Lung (tissue), 12 donors: Measurements from ENCODE around the gene PFKFB1. TPM values are rescaled to one million over a fixed set of nuclear protein-coding genes. Genes with fewer than 3 reads are reported as not detected.
"Not testable (repeated sequence)": the region's sequence is repeated elsewhere in the genome, so short reads cannot be mapped to it uniquely, and the experiment has no call there.

Experiments used
- ATAC-seq: fragments of 200-7000 bp; cut with Tn5 transposase; one replicate; pipeline ENCODE4 v1.9.1; 2020; ENCODE audit warnings: moderate number of reproducible peaks; ENCODE audit not compliant: insufficient read depth, low FRiP score
- DNase-seq, 3 donors: peaks; one replicate each; pipeline ENCODE4 v3.0.0-alpha.2; 2013 to 2017
- H3K27ac ChIP-seq, 2 donors: one replicate each; pipeline ENCODE4 v1.5.1; 2013; ENCODE audit warnings: mild to moderate bottlenecking in 2 of 2, moderate library complexity in 2 of 2, control low read depth in 1 of 2, inconsistent platforms in 1 of 2, low read depth in 1 of 2, low read length in 1 of 2
- H3K27me3 ChIP-seq, 3 donors: one replicate each; pipeline ENCODE4 v1.5.1; 2013; ENCODE audit warnings: low read length in 2 of 3; ENCODE audit not compliant: control insufficient read depth in 3 of 3, insufficient read depth in 3 of 3
- H3K36me3 ChIP-seq, 4 donors: one replicate each; pipeline ENCODE4 v1.5.1; 2013; ENCODE audit warnings: low read length in 4 of 4, mild to moderate bottlenecking in 1 of 4, moderate library complexity in 1 of 4; ENCODE audit not compliant: control insufficient read depth in 4 of 4, insufficient read depth in 4 of 4
- H3K4me1 ChIP-seq, 5 donors: one replicate each; pipeline ENCODE4 v1.5.1; 2013; ENCODE audit warnings: low read length in 5 of 5, mild to moderate bottlenecking in 2 of 5, moderate library complexity in 1 of 5; ENCODE audit not compliant: control insufficient read depth in 5 of 5, insufficient read depth in 5 of 5
- H3K4me3 ChIP-seq: one replicate; pipeline ENCODE4 v1.5.1; 2013; ENCODE audit warnings: mild to moderate bottlenecking, control low read depth, moderate library complexity
- H3K9ac ChIP-seq, 2 donors: one replicate each; pipeline ENCODE4 v1.5.1; 2013; ENCODE audit warnings: low read length in 2 of 2, control low read depth in 1 of 2; ENCODE audit not compliant: insufficient read depth in 1 of 2
- H3K9me3 ChIP-seq, 4 donors: one replicate each; pipeline ENCODE4 v1.5.1; 2013; ENCODE audit warnings: low read length in 3 of 4, mild to moderate bottlenecking in 1 of 4, moderate library complexity in 1 of 4; ENCODE audit not compliant: control insufficient read depth in 4 of 4, insufficient read depth in 3 of 4
- WGBS, 2 donors: extraction: QIAGEN DNeasy Blood & Tissue Kit; methylation state at CpG; one replicate each; pipeline ENCODE4 v1.1.7; 2013; 5-methylcytosine and 5-hydroxymethylcytosine counted together
- polyA plus RNA-seq, 2 donors: library from polyadenylated mRNA; stranded (reverse); fragments of 200-250 nt; gene quantifications; one replicate each; pipeline ENCODE4 v1.2.1, GENCODE V29; 2013
- total RNA-seq, 2 donors: library from RNA; depleted of rRNA in 1 of 2; stranded (reverse); fragments of >200 nt in 1 of 2; gene quantifications; one replicate each; pipeline ENCODE4 v1.2.1, GENCODE V29; 2014 to 2021
- TF ChIP-seq, protein P1 (sequence below): IDR thresholded peaks from 2 replicates; pipeline ENCODE4 v1.5.1; 2012; ENCODE audit warnings: mild to moderate bottlenecking; ENCODE audit errors: control extremely low read depth, extremely low read depth
- donor health status: control.
- donor health status: control.
- donor health status: Bipolar disorder and iron deficiency.
- donor health status: healthy.
- donor health status: DM: yes; HTN: yes; CAD: no.

The PFKFB1 gene
- total and polyA plus RNA-seq, 4 donors, result 0.06 to 0.34 (median 0.15) TPM

DNA sequence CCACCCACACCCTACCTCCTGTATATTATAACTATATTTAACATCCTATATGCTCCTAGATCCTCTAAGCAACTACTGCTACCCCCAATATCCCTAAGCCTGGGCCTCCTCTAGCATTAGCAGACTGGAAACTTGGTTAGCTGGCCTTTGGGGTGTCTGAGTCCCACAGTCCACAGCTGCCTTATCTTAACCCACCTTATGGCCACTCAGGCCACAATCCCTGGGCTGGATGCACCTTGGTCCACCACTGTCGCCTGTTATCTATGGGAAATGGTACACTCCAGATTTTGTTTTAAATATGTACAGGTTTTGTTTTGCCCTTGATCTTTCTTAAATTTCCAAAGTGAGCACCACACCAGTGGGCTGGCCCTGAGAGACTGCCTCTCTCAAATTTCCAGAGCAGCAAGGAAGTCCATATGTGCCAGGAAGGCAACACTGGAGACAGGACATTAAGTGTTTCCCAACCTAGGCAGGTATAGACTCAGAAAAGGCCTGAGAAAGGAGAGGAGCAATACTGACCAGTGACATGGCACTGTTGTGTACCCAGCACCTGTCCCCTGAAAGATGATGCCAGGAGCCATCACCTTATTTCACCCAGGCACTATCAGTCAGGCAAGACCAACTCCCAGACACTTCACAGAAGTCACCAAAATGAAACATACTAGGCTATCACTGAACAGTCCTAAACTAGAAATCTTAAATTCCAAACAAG lies 921 bp downstream of the PFKFB1 start:
- Histone ChIP-seq H3K36me3 (no peaks in the 10 kb centered on the region), H3K9me3 (peaks cover 0 to 3% (median 0%) of the 10 kb centered on the region in 4 donors), H3K27ac (no peak overlapping the region), H3K9ac (no peak overlapping the region), H3K27me3 (peaks cover 2 to 10% (median 3%) of the 10 kb centered on the region in 3 donors), H3K4me3 (no peak overlapping the region), H3K4me1 (no peaks in the 10 kb centered on the region)
- TF ChIP-seq, protein P1, sequence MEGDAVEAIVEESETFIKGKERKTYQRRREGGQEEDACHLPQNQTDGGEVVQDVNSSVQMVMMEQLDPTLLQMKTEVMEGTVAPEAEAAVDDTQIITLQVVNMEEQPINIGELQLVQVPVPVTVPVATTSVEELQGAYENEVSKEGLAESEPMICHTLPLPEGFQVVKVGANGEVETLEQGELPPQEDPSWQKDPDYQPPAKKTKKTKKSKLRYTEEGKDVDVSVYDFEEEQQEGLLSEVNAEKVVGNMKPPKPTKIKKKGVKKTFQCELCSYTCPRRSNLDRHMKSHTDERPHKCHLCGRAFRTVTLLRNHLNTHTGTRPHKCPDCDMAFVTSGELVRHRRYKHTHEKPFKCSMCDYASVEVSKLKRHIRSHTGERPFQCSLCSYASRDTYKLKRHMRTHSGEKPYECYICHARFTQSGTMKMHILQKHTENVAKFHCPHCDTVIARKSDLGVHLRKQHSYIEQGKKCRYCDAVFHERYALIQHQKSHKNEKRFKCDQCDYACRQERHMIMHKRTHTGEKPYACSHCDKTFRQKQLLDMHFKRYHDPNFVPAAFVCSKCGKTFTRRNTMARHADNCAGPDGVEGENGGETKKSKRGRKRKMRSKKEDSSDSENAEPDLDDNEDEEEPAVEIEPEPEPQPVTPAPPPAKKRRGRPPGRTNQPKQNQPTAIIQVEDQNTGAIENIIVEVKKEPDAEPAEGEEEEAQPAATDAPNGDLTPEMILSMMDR, result no peak
- no peak for DNase-seq
- ATAC-seq, result no peak
- 88 to 100% methylated on average over 1 of the region's 1 CpG for WGBS, 2 donors

DNA sequence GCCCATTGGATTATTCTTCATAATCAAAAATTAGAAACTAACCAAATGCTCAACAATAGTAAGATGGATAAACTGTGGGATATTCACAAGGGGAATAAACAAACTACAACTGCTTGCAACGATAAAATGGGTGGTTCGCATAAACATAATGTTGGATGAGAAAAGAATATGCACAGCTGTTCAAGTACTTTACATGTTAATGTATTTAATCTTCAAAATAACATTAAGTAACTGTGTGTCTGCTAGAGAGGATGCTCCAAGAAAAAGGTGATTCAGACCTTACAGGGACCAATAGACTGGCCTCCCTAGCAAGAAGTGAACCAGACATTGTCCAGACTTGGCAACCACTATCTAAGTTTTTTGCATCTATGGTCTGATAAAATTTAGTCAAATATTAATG lies 2.3 kb downstream of the PFKFB1 start:
- Histone ChIP-seq H3K9ac (no peak overlapping the region), H3K9me3 (peaks cover 0 to 3% (median 0%) of the 10 kb centered on the region in 4 donors), H3K36me3 (no peaks in the 10 kb centered on the region), H3K4me1 (no peaks in the 10 kb centered on the region), H3K27ac (no peak overlapping the region), H3K4me3 (no peak overlapping the region), H3K27me3 (peaks cover 2 to 10% (median 3%) of the 10 kb centered on the region in 3 donors)
- 80 to 86% methylated on average over 2 of the region's 2 CpGs for WGBS, 2 donors
- DNase-seq (peak in 2 of 3 donors; percentile 9 to 24), ATAC-seq (no peak)
- TF ChIP-seq, protein P1, result no peak

DNA sequence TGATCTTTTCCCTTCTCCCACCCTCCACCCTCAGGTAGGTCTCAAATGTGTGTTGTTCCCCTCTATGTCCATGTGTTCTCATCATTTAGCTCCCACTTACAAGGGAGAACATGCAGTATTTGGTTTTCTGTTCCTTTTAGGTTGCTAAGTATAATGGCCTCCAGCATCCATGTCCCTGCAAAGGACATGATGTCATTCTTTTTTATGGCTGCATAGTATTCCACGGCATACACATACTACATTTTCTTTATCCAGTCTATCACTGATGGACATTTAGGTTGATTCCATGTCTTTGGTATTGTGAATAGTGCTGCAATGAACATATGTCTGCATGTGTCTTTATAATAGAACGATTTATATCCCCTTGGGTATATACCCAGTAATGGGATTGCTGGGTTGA lies 10.7 kb downstream of the PFKFB1 start:
- ATAC-seq, H3K4me1 ChIP-seq, DNase-seq, H3K9ac ChIP-seq, H3K27ac ChIP-seq, H3K9me3 ChIP-seq, H3K4me3 ChIP-seq, H3K27me3 ChIP-seq, H3K36me3 ChIP-seq: not testable (repeated sequence)
- 91 to 100% methylated on average over 2 of the region's 2 CpGs for WGBS, 2 donors

DNA sequence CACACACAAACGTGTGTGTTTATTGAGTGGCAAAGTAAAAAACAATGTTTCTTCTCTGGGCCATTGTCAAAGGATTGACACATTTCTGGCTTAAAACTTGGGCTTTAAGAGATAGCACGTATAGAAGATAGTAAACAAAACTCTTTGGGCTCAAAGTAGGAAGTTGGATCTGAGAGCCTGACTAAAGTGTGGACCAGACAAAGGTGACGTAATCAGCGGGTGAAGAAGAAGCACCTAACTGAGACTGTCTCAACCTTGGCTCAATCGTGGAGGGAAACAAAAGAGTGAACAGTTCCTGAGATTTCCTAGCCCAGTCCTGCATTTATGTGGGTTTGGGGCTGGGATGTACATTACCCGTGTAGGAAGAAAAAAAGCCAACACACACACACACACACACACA lies 13.7 kb downstream of the PFKFB1 start:
- ATAC-seq, result no peak
- H3K4me3 ChIP-seq, result no peak overlapping the region
- 64 to 79% methylated on average over 6 of the region's 6 CpGs for WGBS, 2 donors

More for the DNA sequence above, 13.7 kb downstream of the PFKFB1 start:
- Histone ChIP-seq H3K4me1 (no peaks in the 10 kb centered on the region), H3K27me3 (no peaks in the 10 kb centered on the region), H3K9ac (no peak overlapping the region), H3K27ac (no peak overlapping the region), H3K36me3 (no peaks in the 10 kb centered on the region), H3K9me3 (peaks cover 0 to 5% (median 0%) of the 10 kb centered on the region in 4 donors)
- TF ChIP-seq, protein P1, result no peak
- no peak for DNase-seq
